DOHH2 (cell line): ENCODE results near the gene ST6GAL1.
"Not testable (repeated sequence)": the region's sequence is repeated elsewhere in the genome, so short reads cannot be mapped to it uniquely, and the experiment has no call there.

Source experiments
- H3F3A ChIP-seq: fragments of 200-600 bp; sonication (generic), shearing (Covaris generic); 2 replicates; pipeline ENCODE4 v1.6.0; 2016; ENCODE audit warnings: antibody characterized with exemption, mild to moderate bottlenecking; ENCODE audit not compliant: control insufficient read depth, insufficient read depth
- H3K27ac ChIP-seq: fragments of 200-600 bp; sonication (generic); 2 replicates; pipeline ENCODE4 v1.5.1; 2014; ENCODE audit warnings: low read depth, mild to moderate bottlenecking, low read length, moderate library complexity
- H3K27me3 ChIP-seq: fragments of 200-600 bp; sonication (generic); 2 replicates; pipeline ENCODE4 v1.6.1; 2014; ENCODE audit warnings: mild to moderate bottlenecking, low read length, mixed read lengths; ENCODE audit not compliant: control insufficient read depth
- H3K36me3 ChIP-seq: fragments of 200-600 bp; sonication (generic); 2 replicates; pipeline ENCODE4 v1.6.1; 2014; ENCODE audit warnings: mild to moderate bottlenecking, low read length, moderate library complexity, mixed read lengths; ENCODE audit not compliant: control insufficient read depth
- H3K4me1 ChIP-seq: fragments of 200-600 bp; sonication (generic); 2 replicates; pipeline ENCODE4 v1.6.1; 2014; ENCODE audit warnings: mild to moderate bottlenecking, low read length, mixed read lengths; ENCODE audit not compliant: control insufficient read depth
- H3K4me2 ChIP-seq: fragments of 200-600 bp; sonication (generic); 2 replicates; pipeline ENCODE4 v1.6.0; 2014; ENCODE audit warnings: mild to moderate bottlenecking, low read length, moderate library complexity
- H3K4me3 ChIP-seq: fragments of 200-600 bp; sonication (generic); 2 replicates; pipeline ENCODE4 v1.5.1; 2014; ENCODE audit warnings: mild to moderate bottlenecking, low read length, mixed read lengths
- H3K79me2 ChIP-seq: fragments of 200-600 bp; sonication (generic); 2 replicates; pipeline ENCODE4 v1.6.1; 2014; ENCODE audit warnings: mild to moderate bottlenecking, low read length, mixed read lengths; ENCODE audit not compliant: control insufficient read depth
- H3K9me2 ChIP-seq: fragments of 200-600 bp; sonication (generic); replicated peaks from 2 replicates; pipeline ENCODE4 v1.6.1; 2014; ENCODE audit warnings: mild to moderate bottlenecking, low read length, mixed read lengths; ENCODE audit not compliant: control insufficient read depth
- H3K9me3 ChIP-seq: fragments of 200-600 bp; sonication (generic); 2 replicates; pipeline ENCODE4 v1.6.1; 2014; ENCODE audit warnings: antibody characterized with exemption, low read length, mixed read lengths; ENCODE audit not compliant: control insufficient read depth, insufficient read depth
- H4K20me1 ChIP-seq: fragments of 200-600 bp; sonication (generic); 2 replicates; pipeline ENCODE4 v1.6.0; 2014; ENCODE audit warnings: low read depth, mild to moderate bottlenecking, antibody characterized with exemption, low read length, moderate library complexity; ENCODE audit not compliant: control insufficient read depth, insufficient read depth
- EZH2phosphoT487 ChIP-seq: fragments of 200-600 bp; sonication (generic); IDR thresholded peaks from 2 replicates; pipeline ENCODE4 v1.6.1; 2017; ENCODE audit warnings: borderline replicate concordance, mild to moderate bottlenecking, antibody characterized with exemption, low read length, moderate library complexity, mixed read lengths
- TF ChIP-seq, protein P1 (sequence below): fragments of 200-600 bp; sonication (generic); IDR thresholded peaks from one replicate; pipeline ENCODE4 v1.5.1; 2014; ENCODE audit warnings: antibody characterized with exemption, mild to moderate bottlenecking, low read depth, low read length; ENCODE audit not compliant: poor library complexity, severe bottlenecking

Gene ST6GAL1

DNA sequence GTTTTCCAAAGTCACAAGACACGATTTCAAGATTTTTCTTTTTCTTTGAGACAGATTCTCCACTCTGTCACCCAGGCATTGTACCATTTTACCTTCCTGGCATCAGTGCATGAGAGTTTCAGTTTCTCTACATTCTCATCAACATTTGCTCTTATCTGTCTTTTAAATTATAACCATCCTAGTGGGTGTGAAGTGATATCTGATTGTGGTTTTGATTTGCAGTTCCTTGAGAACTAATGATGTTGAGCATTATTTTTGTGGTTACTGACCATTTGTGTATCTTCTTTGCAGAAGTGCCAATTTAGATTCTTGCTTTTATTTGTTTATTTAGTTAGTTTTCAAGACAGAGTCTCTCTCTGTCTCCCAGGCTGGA is 46.7 kb upstream of the ST6GAL1 start:
- no peaks in the 10 kb centered on the region for H3K36me3 ChIP-seq
- H3K9me2 ChIP-seq: no peaks in the 10 kb centered on the region
- no peaks in the 10 kb centered on the region for H3K79me2 ChIP-seq
- no peak overlapping the region for H3K4me3 ChIP-seq
- peaks cover 7% of the 10 kb centered on the region for H3K27me3 ChIP-seq
- no peaks in the 10 kb centered on the region for H3K4me1 ChIP-seq
- no peaks in the 10 kb centered on the region for H3K9me3 ChIP-seq
- no peaks in the 10 kb centered on the region for H4K20me1 ChIP-seq
- TF ChIP-seq, protein P1, sequence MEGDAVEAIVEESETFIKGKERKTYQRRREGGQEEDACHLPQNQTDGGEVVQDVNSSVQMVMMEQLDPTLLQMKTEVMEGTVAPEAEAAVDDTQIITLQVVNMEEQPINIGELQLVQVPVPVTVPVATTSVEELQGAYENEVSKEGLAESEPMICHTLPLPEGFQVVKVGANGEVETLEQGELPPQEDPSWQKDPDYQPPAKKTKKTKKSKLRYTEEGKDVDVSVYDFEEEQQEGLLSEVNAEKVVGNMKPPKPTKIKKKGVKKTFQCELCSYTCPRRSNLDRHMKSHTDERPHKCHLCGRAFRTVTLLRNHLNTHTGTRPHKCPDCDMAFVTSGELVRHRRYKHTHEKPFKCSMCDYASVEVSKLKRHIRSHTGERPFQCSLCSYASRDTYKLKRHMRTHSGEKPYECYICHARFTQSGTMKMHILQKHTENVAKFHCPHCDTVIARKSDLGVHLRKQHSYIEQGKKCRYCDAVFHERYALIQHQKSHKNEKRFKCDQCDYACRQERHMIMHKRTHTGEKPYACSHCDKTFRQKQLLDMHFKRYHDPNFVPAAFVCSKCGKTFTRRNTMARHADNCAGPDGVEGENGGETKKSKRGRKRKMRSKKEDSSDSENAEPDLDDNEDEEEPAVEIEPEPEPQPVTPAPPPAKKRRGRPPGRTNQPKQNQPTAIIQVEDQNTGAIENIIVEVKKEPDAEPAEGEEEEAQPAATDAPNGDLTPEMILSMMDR: no peak
- no peak for TF ChIP-seq EZH2phosphoT487
- no peaks in the 10 kb centered on the region for H3F3A ChIP-seq
- H3K27ac ChIP-seq: no peak overlapping the region
- H3K4me2 ChIP-seq: no peak overlapping the region

DNA sequence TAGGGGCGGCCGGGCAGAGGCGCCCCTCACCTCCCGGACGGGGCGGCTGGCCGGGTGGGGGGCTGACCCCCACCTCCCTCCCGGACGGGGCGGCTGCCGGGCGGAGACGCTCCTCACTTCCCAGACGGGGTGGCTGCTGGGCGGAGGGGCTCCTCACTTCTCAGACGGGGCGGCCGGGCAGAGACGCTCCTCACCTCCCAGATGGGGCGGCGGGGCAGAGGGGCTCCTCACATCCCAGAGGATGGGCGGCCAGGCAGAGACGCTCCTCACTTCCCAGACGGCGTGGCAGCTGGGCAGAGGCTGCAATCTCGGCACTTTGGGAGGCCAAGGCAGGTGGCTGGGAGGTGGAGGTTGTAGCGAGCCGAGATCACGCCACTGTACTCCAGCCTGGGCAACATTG is 45.5 kb upstream of the ST6GAL1 start:
- H3K27ac ChIP-seq, H3K4me1 ChIP-seq, H3F3A ChIP-seq, H3K9me3 ChIP-seq, H3K4me2 ChIP-seq, H3K36me3 ChIP-seq, H3K4me3 ChIP-seq, H4K20me1 ChIP-seq, H3K9me2 ChIP-seq, H3K79me2 ChIP-seq: not testable (repeated sequence)
- H3K27me3 ChIP-seq: peaks cover 14% of the 10 kb centered on the region

DNA sequence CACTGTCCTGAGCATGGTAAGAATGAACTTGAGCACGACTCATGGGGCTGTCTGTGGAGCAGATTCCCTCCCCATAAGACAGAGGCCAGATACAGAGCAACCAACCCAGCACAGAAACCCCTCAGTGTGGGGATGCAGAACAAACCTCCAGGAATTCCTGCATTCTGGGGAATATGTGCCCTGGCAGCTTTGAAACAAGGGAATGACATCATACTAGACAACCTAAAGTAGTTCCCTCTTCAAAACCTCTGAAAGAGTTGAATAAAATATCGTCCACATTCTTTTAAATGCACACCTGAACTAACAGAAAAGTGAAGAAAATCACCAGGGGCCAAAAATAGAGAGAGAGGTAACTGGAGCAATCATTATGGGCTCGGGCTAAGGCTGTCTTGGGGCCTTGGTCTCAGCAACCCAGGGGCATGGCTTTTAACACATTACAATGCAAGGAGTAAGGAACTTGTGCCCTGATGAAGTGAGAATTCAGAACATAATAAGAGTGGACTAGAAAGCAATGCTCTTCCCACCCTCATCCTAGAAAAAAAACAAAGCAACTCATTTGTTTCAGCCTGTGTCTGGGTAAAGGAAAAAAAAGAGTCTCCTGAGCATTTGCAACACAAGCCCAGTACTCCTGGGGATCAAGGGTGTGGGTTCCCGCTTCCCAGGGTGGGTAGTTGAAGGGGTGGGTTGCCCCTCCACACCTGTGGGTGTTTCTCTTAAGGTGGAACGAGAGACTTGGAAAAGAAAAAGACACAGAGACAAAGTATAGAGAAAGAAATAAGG is 43.9 kb upstream of the ST6GAL1 start:
- Histone ChIP-seq H3F3A (no peaks in the 10 kb centered on the region), H3K4me3 (no peak overlapping the region), H3K4me1 (no peaks in the 10 kb centered on the region), H3K9me3 (no peaks in the 10 kb centered on the region), H3K27me3 (peaks cover 19% of the 10 kb centered on the region), H3K27ac (no peak overlapping the region), H3K4me2 (no peak overlapping the region), H3K36me3 (no peaks in the 10 kb centered on the region), H3K9me2 (no peaks in the 10 kb centered on the region), H3K79me2 (no peaks in the 10 kb centered on the region), H4K20me1 (no peaks in the 10 kb centered on the region)
- TF ChIP-seq EZH2phosphoT487: no peak

DNA sequence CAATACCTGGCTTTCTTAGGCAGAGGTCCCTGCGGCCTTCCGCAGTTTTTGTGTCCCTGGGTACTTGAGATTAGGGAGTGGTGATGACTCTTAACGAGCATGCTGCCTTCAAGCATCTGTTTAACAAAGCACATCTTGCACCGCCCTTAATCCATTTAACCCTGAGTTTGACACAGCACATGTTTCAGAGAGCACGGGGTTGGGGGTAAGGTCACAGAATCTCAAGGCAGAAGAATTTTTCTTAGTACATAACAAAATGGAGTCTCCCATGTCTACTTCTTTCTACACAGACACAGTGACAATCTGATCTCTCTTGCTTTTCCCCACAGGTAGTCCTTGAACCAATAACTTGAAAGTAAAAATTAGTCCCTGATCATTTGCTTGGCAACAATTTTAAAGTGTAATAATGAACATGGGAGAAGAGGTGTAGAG is 42.8 kb upstream of the ST6GAL1 start:
- H3K27ac ChIP-seq, H4K20me1 ChIP-seq, H3K4me2 ChIP-seq, H3K36me3 ChIP-seq, H3K9me2 ChIP-seq, H3F3A ChIP-seq, H3K79me2 ChIP-seq, H3K4me3 ChIP-seq, H3K9me3 ChIP-seq, H3K4me1 ChIP-seq: not testable (repeated sequence)
- peaks cover 19% of the 10 kb centered on the region for H3K27me3 ChIP-seq

DNA sequence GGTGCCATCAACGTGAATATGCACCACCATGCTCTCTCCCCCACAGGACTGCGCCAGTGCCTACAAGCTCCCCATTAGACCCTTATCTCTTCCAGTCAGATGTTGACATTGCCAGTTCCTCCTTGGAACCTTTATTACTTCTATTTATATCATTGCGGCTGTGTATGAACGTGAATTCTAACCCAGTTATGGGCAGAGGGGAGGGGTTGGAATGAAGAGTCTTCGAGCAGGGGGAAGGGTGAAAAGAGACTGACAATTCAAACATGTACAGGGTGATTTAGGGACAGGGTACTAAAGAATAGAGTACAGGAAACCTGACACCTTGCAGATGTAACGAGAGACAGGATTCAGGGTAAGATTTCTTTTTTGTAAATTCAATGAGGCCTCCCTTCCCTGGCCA is 41.8 kb upstream of the ST6GAL1 start:
- Histone ChIP-seq H3K9me2 (no peaks in the 10 kb centered on the region), H3K4me2 (no peak overlapping the region), H3F3A (no peaks in the 10 kb centered on the region), H4K20me1 (no peaks in the 10 kb centered on the region), H3K4me1 (no peaks in the 10 kb centered on the region), H3K36me3 (no peaks in the 10 kb centered on the region), H3K27ac (no peak overlapping the region), H3K79me2 (no peaks in the 10 kb centered on the region), H3K9me3 (no peaks in the 10 kb centered on the region), H3K4me3 (no peak overlapping the region), H3K27me3 (peaks cover 19% of the 10 kb centered on the region)
- TF ChIP-seq, protein P1: no peak
- TF ChIP-seq EZH2phosphoT487: no peak

DNA sequence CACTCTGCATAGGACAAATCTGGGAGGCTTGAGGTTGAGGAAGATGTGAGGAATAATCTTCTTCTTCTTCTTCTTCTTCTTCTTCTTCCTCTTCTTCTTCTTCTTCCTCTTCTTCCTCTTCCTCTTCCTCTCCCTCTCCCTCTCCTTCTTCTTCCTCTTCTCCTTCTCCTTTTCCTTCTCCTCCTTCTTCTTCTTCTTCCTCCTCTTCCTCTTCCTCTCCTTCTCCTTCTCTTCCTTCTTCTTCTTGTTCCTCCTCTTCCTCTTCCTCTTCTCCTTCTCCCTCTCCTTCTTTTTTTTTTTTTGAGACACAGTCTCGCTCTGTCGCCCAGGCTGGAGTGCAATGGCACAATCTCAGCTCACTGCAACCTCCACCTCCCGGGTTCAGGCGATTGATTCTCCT is 40.6 kb upstream of the ST6GAL1 start:
- H3K9me3 ChIP-seq, H3K9me2 ChIP-seq, H3F3A ChIP-seq, H3K36me3 ChIP-seq, H3K27ac ChIP-seq, H3K4me2 ChIP-seq, H3K4me1 ChIP-seq, H4K20me1 ChIP-seq, H3K79me2 ChIP-seq, H3K4me3 ChIP-seq: not testable (repeated sequence)
- peaks cover 19% of the 10 kb centered on the region for H3K27me3 ChIP-seq
